Type B pancreatic cell (in vitro differentiated cells): ENCODE measurements around the gene ACTR5. TPM values are rescaled to one million over a fixed set of nuclear protein-coding genes. Genes with fewer than 3 reads are reported as not detected.

ENCODE experiments used
- DNase-seq: peaks from one replicate; pipeline ENCODE4 v3.0.0; 2021; ENCODE audit warnings: mixed read lengths; ENCODE audit not compliant: unreplicated experiment; ENCODE audit errors: extremely low spot score
- H3K27ac Mint-ChIP-seq: 2 replicates; pipeline ENCODE4 v1.8.0; 2021; ENCODE audit warnings: mild to moderate bottlenecking, mixed read lengths
- H3K27me3 Mint-ChIP-seq: 2 replicates; pipeline ENCODE4 v1.8.0; 2021; ENCODE audit warnings: mixed read lengths
- H3K36me3 Mint-ChIP-seq: 2 replicates; pipeline ENCODE4 v1.8.0; 2021; ENCODE audit warnings: mixed read lengths
- H3K4me1 Mint-ChIP-seq: one replicate; pipeline ENCODE4 v1.8.0; 2021; ENCODE audit warnings: mixed read lengths; ENCODE audit not compliant: unreplicated experiment
- H3K4me3 Mint-ChIP-seq: 2 replicates; pipeline ENCODE4 v1.8.0; 2021; ENCODE audit warnings: mild to moderate bottlenecking, mixed read lengths
- H3K9me3 Mint-ChIP-seq: 2 replicates; pipeline ENCODE4 v1.8.0; 2021; ENCODE audit warnings: mixed read lengths
- total RNA-seq: library from RNA; stranded (reverse); gene quantifications from 2 replicates; pipeline ENCODE4 v1.2.1, GENCODE V29; 2021; ENCODE audit warnings: low replicate concordance
- TF ChIP-seq, protein P1 (sequence below): fragments of 200-600 bp; sonication (generic); conservative IDR thresholded peaks from 2 replicates; pipeline ENCODE4 v1.5.0; 2021; ENCODE audit warnings: antibody characterized with exemption, mild to moderate bottlenecking

ACTR5 gene
- total RNA-seq, 1 donor from 2014 or later, result 9.1 TPM

DNA sequence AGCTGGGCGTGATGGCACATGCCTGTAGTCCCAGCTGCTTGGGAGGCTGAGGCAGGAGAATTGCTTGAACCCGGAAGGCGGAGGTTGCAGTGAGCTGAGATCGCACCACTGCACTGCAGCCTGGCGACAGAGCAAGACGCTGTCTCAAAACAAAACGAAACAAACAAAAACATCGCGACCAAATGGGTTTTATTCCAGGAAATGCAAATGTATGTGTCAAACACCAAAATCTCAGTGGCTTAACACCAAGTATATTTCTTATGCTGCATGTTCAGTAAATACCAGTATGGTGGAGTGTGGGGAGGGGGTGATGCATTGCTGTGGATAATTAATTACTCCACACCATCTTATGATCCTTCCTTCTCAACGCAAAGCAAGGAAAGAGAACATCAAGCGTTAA, 28.1 kb downstream of the ACTR5 start:
- Mint-ChIP-seq H3K27me3 (no peaks in the 10 kb centered on the region), H3K27ac (no peak overlapping the region), H3K36me3 (peaks cover 27% of the 10 kb centered on the region), H3K9me3 (peaks cover 8% of the 10 kb centered on the region), H3K4me3 (no peak overlapping the region), H3K4me1 (peaks cover 8% of the 10 kb centered on the region)
- no peak for DNase-seq
- TF ChIP-seq, protein P1, sequence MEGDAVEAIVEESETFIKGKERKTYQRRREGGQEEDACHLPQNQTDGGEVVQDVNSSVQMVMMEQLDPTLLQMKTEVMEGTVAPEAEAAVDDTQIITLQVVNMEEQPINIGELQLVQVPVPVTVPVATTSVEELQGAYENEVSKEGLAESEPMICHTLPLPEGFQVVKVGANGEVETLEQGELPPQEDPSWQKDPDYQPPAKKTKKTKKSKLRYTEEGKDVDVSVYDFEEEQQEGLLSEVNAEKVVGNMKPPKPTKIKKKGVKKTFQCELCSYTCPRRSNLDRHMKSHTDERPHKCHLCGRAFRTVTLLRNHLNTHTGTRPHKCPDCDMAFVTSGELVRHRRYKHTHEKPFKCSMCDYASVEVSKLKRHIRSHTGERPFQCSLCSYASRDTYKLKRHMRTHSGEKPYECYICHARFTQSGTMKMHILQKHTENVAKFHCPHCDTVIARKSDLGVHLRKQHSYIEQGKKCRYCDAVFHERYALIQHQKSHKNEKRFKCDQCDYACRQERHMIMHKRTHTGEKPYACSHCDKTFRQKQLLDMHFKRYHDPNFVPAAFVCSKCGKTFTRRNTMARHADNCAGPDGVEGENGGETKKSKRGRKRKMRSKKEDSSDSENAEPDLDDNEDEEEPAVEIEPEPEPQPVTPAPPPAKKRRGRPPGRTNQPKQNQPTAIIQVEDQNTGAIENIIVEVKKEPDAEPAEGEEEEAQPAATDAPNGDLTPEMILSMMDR, result no peak

DNA sequence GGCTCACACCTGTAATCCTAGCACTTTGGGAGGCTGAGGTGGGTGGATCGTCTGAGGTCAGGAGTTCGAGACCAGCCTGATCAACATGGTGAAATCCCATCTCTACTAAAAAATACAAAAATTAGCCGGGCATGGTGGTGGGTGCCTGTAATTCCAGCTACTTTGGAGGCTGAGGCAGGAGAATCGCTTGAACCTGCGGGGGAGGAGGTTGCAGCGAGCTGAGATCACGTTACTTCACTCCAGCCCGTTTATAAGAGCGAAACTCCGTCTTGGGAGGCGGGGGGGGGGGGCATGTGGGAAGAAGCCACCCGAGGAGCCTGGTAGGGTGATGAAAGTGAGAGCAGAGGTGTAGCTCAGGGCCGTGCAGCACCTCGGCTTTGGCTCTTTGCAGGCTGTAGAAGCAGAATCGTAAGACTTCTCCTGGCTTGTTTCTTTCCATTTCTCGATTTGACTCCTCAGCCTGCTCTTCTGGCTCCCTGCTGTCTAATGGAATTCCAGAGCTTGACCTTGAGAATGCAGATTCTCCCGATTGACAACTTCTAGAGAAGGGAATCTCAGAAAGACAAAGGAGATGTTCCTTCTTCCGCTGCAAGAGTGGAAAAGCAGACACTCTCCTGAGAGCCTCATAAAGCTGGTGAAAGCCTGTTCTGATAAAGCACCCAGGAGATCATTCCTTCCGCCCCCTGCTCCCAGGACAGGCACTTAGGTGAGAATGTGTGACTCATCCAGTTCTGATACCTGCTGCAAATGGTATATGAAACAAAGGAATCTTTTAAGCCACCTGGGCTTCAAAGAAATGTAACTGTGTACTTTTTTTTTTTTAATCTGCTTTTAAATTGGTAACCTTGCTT, 31.2 kb downstream of the ACTR5 start:
- TF ChIP-seq, protein P1, result no peak
- Mint-ChIP-seq H3K4me1 (peaks cover 8% of the 10 kb centered on the region), H3K27ac (no peak overlapping the region), H3K27me3 (no peaks in the 10 kb centered on the region), H3K36me3 (peaks cover 6% of the 10 kb centered on the region), H3K4me3 (no peak overlapping the region), H3K9me3 (no peaks in the 10 kb centered on the region)
- DNase-seq, result no peak

DNA sequence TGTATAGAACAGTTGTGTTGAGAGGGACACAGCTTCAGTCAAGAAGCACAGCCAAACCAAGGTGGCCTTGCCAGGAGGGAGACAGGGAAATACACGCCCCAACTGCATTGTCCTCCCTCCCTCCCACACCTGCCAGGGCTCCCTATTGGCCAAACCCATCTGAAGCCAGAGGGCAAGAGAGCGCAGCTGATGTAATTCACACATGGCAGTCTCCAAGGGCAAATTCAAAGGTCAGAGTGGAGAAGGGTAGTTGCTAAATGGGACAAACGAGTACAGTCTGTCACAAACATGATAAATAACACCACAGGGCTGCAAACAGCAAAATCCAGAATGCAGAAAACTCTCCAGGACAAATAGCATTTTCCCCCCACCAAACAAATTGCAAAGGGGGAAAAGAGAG, 34.0 kb downstream of the ACTR5 start:
- H3K4me1 Mint-ChIP-seq, result peaks cover 8% of the 10 kb centered on the region
- no peaks in the 10 kb centered on the region for H3K27me3 Mint-ChIP-seq
- H3K36me3 Mint-ChIP-seq, result no peaks in the 10 kb centered on the region
- no peak overlapping the region for H3K27ac Mint-ChIP-seq
- no peak for DNase-seq
- TF ChIP-seq, protein P1, result no peak
- H3K9me3 Mint-ChIP-seq, result no peaks in the 10 kb centered on the region
- H3K4me3 Mint-ChIP-seq, result no peak overlapping the region

DNA sequence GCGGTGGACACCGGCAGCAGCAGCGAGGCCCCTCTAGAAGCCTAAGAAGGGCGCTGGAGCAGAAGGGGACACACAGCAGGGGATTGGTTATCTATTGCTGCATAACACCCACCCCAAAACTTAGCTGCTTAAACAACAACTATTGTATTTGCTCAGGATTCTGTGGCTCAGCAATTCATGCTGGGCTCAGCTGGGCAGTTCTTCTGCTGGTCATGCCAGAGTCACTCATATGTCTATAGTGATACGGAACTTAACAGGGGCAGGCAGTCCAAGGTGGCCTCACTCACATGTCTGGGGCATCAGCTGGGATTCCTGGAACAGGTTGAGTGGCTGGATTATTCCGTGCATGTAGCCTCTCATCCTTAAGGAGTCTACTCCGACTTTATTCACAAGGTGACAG, 39.6 kb downstream of the ACTR5 start:
- no peak overlapping the region for H3K4me3 Mint-ChIP-seq
- no peaks in the 10 kb centered on the region for H3K9me3 Mint-ChIP-seq
- TF ChIP-seq, protein P1, result no peak
- peaks cover 5% of the 10 kb centered on the region for H3K27me3 Mint-ChIP-seq
- H3K4me1 Mint-ChIP-seq, result no peaks in the 10 kb centered on the region
- no peak for DNase-seq
- H3K27ac Mint-ChIP-seq, result no peak overlapping the region
- no peaks in the 10 kb centered on the region for H3K36me3 Mint-ChIP-seq

DNA sequence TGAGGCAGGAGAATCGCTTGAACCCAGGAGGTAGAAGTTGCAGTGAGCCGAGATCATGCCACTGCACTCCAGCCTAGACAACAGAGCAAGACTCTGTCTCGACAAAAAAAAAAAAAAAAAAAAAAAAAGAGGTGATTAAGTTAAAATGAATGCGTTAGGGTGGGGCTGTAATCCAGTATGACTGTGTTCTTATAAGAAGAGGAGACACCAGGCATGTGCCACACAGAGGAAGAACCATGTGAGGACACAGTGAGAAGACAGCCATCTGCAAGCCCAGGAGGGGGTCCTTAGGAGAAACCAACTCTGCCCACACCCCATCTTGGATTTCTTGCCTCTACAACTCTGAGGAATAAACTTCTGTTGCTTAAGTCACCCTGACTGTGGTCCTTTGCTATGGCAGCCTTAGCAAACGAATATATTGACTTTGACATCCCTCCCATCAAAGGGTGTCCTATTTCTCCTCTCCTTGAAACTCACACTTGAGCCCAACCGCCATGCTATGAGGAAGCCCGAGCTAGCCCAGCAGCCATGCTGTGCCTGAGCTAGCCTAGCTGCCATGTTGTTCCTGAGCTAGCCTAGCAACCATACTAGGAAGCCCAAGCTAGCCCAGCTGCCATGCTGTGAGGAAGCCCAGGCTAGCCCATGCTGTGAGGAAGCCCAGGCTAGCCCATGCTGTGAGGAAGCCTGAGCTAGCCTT, 41.4 kb downstream of the ACTR5 start:
- TF ChIP-seq, protein P1, result no peak
- Mint-ChIP-seq H3K9me3 (no peaks in the 10 kb centered on the region), H3K4me1 (no peaks in the 10 kb centered on the region), H3K4me3 (no peak overlapping the region), H3K27ac (no peak overlapping the region), H3K27me3 (peaks cover 5% of the 10 kb centered on the region), H3K36me3 (no peaks in the 10 kb centered on the region)
- no peak for DNase-seq
